ENCODE data around the gene OR52A1. TPM values are rescaled to one million over a fixed set of nuclear protein-coding genes. Genes with fewer than 3 reads are reported as not detected.
"Not testable (repeated sequence)": the region's sequence is repeated elsewhere in the genome, so short reads cannot be mapped to it uniquely, and the experiment has no call there.

The OR52A1 gene
- total RNA-seq: not detected

DNA sequence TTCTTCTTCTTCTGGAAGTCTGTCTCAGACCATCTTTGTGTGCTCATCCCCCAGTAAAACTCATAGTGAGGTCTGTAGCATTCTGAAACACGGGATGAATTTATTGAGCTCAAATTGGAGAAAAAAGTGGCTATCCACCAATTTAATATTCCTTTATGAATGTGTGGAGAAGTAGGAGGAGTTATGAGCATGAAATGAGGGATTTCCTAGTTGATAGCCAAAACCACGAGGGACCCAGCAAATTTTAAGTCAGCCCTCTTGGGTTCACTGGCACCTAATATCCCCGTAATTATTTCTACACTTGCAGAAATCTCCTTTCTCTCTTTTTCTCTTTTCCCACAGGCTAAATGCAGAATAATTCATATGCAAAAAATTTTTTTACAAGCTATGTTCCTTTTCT lies at the start of gene OR52A1:
TSS of gene OR52A1 (minus strand) at position 101 of the 400 bp plus-strand sequence. CDS start 2,388 bp downstream, outside the sequence.
- H3K36me3 Mint-ChIP-seq: no peaks in the 10 kb centered on the region
- H3K4me1 Mint-ChIP-seq: no peaks in the 10 kb centered on the region
- no peak within 1 kb of the TSS for H3K27ac Mint-ChIP-seq
- H3K27me3 Mint-ChIP-seq: no peaks in the 10 kb centered on the region
- no peak for DNase-seq
- H3K9me3 Mint-ChIP-seq (ENCODE audit: low read depth): no peaks in the 10 kb centered on the region
- CTCF ChIA-PET: no interaction called here
- no peak within 1 kb of the TSS for H3K4me3 Mint-ChIP-seq
- no peak for ATAC-seq

- Mint-ChIP-seq H3K27me3 (no peaks in the 10 kb centered on the region), H3K4me3 (no peak overlapping the region), H3K27ac (no peak overlapping the region), H3K9me3 (ENCODE audit: low read depth) (no peaks in the 10 kb centered on the region), H3K4me1 (no peaks in the 10 kb centered on the region), H3K36me3 (no peaks in the 10 kb centered on the region)
- ATAC-seq (no peak), DNase-seq (no peak)
- CTCF ChIA-PET: no interaction called here
Observed at GRCh38 chr11:5203366-5203765, 48.8 kb upstream of the OR52A1 start.

DNA sequence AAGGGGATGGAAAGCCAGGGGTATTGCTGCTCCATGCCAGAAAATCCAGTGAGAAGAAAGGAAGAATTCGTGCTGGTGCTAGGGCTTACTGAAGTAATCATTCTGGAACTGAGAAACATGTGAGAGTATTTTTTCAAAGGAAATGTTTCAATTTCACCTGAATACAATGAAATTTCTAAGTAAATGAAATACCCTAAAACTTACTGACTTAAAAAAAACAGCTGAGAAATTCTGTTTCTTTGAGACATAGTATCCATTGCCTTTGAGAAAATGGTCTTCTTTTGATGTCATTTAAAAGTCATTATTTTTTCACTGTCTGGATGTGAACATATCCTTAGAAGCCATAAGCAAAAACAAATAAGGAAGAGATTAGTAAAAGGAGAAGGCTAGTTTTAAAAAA lies 46.0 kb upstream of the OR52A1 start, which contains the start of gene OR51V1:
TSS of gene OR51V1 (minus strand) at position 101 of the 400 bp plus-strand sequence. CDS start at position 101, 0 bp downstream.
- DNase-seq (no peak), ATAC-seq (no peak)
- Mint-ChIP-seq H3K4me1 (no peaks in the 10 kb centered on the region), H3K4me3 (no peak within 1 kb of the TSS), H3K36me3 (no peaks in the 10 kb centered on the region), H3K9me3 (ENCODE audit: low read depth) (no peaks in the 10 kb centered on the region), H3K27me3 (no peaks in the 10 kb centered on the region), H3K27ac (no peak within 1 kb of the TSS)
- CTCF ChIA-PET: no interaction called here

GRCh38 chr11:5198285-5198684 lies 43.7 kb upstream of the OR52A1 start:
- Mint-ChIP-seq H3K4me3 (no peak overlapping the region), H3K27me3 (no peaks in the 10 kb centered on the region), H3K9me3 (ENCODE audit: low read depth) (peaks cover 2% of the 10 kb centered on the region), H3K36me3 (no peaks in the 10 kb centered on the region), H3K27ac (no peak overlapping the region), H3K4me1 (no peaks in the 10 kb centered on the region)
- no peak for ATAC-seq
- CTCF ChIA-PET: interaction anchor here (0.6 kb wide), 1 partner anchor 16 kb away, joined by 3 read pairs; no protein-coding TSS in a partner anchor
- no peak for DNase-seq

- Mint-ChIP-seq H3K27me3 (no peaks in the 10 kb centered on the region), H3K9me3 (ENCODE audit: low read depth) (peaks cover 5% of the 10 kb centered on the region), H3K36me3 (no peaks in the 10 kb centered on the region), H3K4me1 (no peaks in the 10 kb centered on the region), H3K4me3 (no peak overlapping the region), H3K27ac (no peak overlapping the region)
- CTCF ChIA-PET: interaction anchor here (0.6 kb wide), 1 partner anchor 200 kb away, joined by 3 read pairs; no protein-coding TSS in a partner anchor
- ATAC-seq (no peak), DNase-seq (no peak)
Observed at GRCh38 chr11:5197536-5197935, 43.0 kb upstream of the OR52A1 start.

DNA sequence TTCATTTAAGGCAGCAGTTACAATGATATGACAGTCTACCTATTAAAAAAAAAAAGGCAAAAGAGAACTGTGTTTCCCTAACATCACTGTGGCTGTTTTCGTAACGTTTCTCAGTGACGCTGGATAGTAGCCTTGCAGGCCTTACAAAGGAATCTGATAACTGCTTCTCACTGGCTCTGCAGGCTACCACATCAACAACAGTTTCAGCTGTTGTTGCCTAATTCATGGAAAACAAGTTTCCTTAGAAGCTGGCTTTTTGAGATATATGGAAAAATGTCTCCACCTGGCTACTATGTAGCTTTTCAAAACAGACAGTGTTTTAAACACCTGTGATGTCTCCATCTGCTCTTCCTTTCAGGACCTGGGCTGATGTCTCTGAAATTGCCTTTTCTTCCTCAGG lies 42.2 kb upstream of the OR52A1 start:
- Mint-ChIP-seq H3K4me1 (no peaks in the 10 kb centered on the region), H3K9me3 (ENCODE audit: low read depth) (peaks cover 5% of the 10 kb centered on the region), H3K36me3 (no peaks in the 10 kb centered on the region), H3K27ac (no peak overlapping the region), H3K4me3 (no peak overlapping the region), H3K27me3 (no peaks in the 10 kb centered on the region)
- CTCF ChIA-PET: no interaction called here
- no peak for DNase-seq
- ATAC-seq: no peak

GRCh38 chr11:5196067-5196466 lies 41.5 kb upstream of the OR52A1 start:
- no peaks in the 10 kb centered on the region for H3K36me3 Mint-ChIP-seq
- no peaks in the 10 kb centered on the region for H3K4me1 Mint-ChIP-seq
- CTCF ChIA-PET: no interaction called here
- H3K4me3 Mint-ChIP-seq: no peak overlapping the region
- no peak for ATAC-seq
- H3K27ac Mint-ChIP-seq: no peak overlapping the region
- H3K27me3 Mint-ChIP-seq: no peaks in the 10 kb centered on the region
- peaks cover 5% of the 10 kb centered on the region for H3K9me3 Mint-ChIP-seq (ENCODE audit: low read depth)
- no peak for DNase-seq

DNA sequence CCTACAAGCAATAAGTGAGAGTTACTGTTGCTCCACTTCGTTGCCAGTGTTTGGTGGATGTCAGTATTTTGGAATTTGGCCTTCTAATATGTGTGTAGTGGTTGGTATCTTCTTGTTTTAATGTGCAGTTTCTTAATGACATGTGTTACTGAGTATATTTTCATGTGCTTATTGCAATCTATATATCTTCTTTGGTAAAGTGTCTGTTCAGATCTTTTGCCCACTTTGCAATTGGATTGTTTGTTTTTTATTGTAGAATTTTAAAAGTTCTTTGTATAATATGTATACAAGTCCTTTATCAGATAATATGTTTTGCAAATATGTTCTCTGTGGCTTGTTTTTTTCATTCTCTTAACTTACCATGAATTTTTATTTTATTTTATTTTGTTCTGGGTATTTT lies 38.2 kb upstream of the OR52A1 start:
- Mint-ChIP-seq H3K4me1 (no peaks in the 10 kb centered on the region), H3K27ac (no peak overlapping the region), H3K4me3 (no peak overlapping the region), H3K36me3 (no peaks in the 10 kb centered on the region), H3K27me3 (no peaks in the 10 kb centered on the region), H3K9me3 (ENCODE audit: low read depth) (peaks cover 5% of the 10 kb centered on the region)
- ATAC-seq (no peak), DNase-seq (no peak)
- CTCF ChIA-PET: no interaction called here

- no peaks in the 10 kb centered on the region for H3K27me3 Mint-ChIP-seq
- CTCF ChIA-PET: no interaction called here
- ATAC-seq (no peak), DNase-seq (no peak)
- no peak overlapping the region for H3K4me3 Mint-ChIP-seq
- peaks cover 2% of the 10 kb centered on the region for H3K9me3 Mint-ChIP-seq (ENCODE audit: low read depth)
- H3K4me1 Mint-ChIP-seq: no peaks in the 10 kb centered on the region
- no peak overlapping the region for H3K27ac Mint-ChIP-seq
- H3K36me3 Mint-ChIP-seq: no peaks in the 10 kb centered on the region
Observed at GRCh38 chr11:5188201-5188600, 33.6 kb upstream of the OR52A1 start.

- Mint-ChIP-seq H3K36me3 (no peaks in the 10 kb centered on the region), H3K27ac (no peak overlapping the region), H3K9me3 (ENCODE audit: low read depth) (no peaks in the 10 kb centered on the region), H3K27me3 (no peaks in the 10 kb centered on the region), H3K4me3 (no peak overlapping the region), H3K4me1 (no peaks in the 10 kb centered on the region)
- no peak for DNase-seq
- no peak for ATAC-seq
- CTCF ChIA-PET: no interaction called here
Observed at GRCh38 chr11:5178046-5178837, 23.7 kb upstream of the OR52A1 start.

- CTCF ChIA-PET: no interaction called here
- no peaks in the 10 kb centered on the region for H3K36me3 Mint-ChIP-seq
Observed at GRCh38 chr11:5174934-5175333, 20.4 kb upstream of the OR52A1 start.

DNA sequence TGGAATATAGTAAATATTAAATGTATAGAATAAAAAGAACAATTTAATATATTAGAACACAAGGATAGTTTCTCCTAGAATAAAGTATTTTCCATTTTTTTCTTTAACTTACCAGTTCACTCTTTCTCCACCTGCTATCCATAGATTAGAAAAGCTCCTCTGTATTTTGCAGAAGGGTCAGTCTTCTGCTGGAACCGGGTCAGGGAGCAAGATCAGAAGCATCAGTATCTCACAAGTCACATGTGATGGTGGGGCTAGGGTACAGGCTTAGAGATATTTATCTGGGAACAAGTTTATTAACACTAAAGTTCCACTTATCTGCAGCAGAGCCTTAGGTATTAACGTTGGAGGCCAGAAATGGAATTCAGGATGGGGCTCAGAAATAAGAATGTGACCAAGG lies 17.3 kb upstream of the OR52A1 start:
- H3K36me3 Mint-ChIP-seq: no peaks in the 10 kb centered on the region
- no peaks in the 10 kb centered on the region for H3K9me3 Mint-ChIP-seq (ENCODE audit: low read depth)
- CTCF ChIA-PET: no interaction called here
- ATAC-seq (no peak), DNase-seq (no peak)
- H3K27ac Mint-ChIP-seq: no peak overlapping the region
- no peaks in the 10 kb centered on the region for H3K4me1 Mint-ChIP-seq
- no peak overlapping the region for H3K4me3 Mint-ChIP-seq
- no peaks in the 10 kb centered on the region for H3K27me3 Mint-ChIP-seq

More at GRCh38 chr11:5174934-5175333, 20.4 kb upstream of the OR52A1 start:
- Mint-ChIP-seq H3K9me3 (ENCODE audit: low read depth) (no peaks in the 10 kb centered on the region), H3K4me3 (no peak overlapping the region), H3K4me1 (no peaks in the 10 kb centered on the region), H3K27me3 (no peaks in the 10 kb centered on the region), H3K27ac (no peak overlapping the region)
- no peak for DNase-seq
- ATAC-seq: no peak

- H3K9me3 Mint-ChIP-seq (ENCODE audit: low read depth); CTCF ChIA-PET; DNase-seq; H3K4me3 Mint-ChIP-seq; H3K27ac Mint-ChIP-seq; H3K4me1 Mint-ChIP-seq; H3K36me3 Mint-ChIP-seq; ATAC-seq; H3K27me3 Mint-ChIP-seq: not testable (repeated sequence)
Observed at GRCh38 chr11:5165898-5166297, 11.3 kb upstream of the OR52A1 start.

DNA sequence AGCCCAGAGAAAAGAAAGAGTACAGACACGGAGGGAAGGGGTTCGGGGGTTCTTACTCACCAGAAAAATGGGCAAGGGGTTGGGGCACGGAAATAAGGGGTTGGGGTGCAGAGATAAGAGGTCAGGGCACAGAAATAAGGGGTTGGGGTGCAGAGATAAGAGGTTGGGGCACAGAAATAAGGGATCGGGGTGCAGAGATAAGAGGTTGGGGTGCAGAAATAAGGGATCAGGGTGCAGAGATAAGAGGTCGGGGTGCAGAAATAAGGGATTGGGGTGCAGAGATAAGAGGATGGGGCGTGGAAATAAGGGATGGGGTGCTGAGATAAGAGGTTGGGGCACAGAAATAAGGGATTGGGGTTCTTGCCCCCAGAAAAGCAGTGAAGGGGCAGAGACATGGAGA lies 10.2 kb upstream of the OR52A1 start:
- H3K4me3 Mint-ChIP-seq; H3K9me3 Mint-ChIP-seq (ENCODE audit: low read depth): not testable (repeated sequence)

More for the DNA sequence above, 10.2 kb upstream of the OR52A1 start:
- H3K27me3 Mint-ChIP-seq, H3K4me1 Mint-ChIP-seq, H3K27ac Mint-ChIP-seq, DNase-seq, CTCF ChIA-PET, H3K36me3 Mint-ChIP-seq, ATAC-seq: not testable (repeated sequence)
